Raji (cell line): ENCODE results near the gene MYH9.

Source experiments
- POLR2A ChIP-seq: IDR thresholded peaks from 2 replicates; pipeline ENCODE4 v1.6.1; 2011; ENCODE audit warnings: low read depth, low read length, control low read depth; ENCODE audit not compliant: insufficient read depth

MYH9 gene

GRCh38 chr22:36326178-36327161 lies 61.3 kb downstream of the MYH9 start:
- TF ChIP-seq POLR2A = no peak

GRCh38 chr22:36325154-36326031 lies 62.4 kb downstream of the MYH9 start:
- TF ChIP-seq POLR2A = no peak

GRCh38 chr22:36324414-36324813 lies 63.4 kb downstream of the MYH9 start:
- no peak for TF ChIP-seq POLR2A

DNA sequence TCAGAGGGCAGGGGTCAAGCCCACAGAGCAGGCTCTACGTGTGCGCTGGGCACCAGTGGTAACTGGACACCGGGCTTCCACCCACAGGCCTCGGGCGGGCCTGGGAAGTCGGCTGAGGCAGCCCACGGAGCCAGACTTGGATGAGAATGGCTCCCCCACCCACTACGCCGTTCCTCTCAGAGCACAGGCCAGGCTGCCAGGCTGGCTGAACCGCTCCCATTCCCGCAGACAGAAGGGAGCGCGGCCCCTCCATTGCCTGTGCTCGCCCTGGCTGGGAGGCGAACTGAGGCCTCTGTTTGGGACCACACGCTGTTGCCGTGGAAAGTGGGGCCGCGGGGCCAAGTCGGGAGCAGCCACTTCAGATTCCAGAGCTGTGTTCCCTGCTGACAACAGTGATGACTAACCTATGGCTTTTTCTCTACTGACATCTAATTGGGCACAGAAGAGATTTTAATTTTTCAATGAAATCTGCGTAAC lies 63.9 kb downstream of the MYH9 start:
- no peak for TF ChIP-seq POLR2A

- TF ChIP-seq POLR2A = no peak
These were observed 64.4 kb downstream of the MYH9 start for GRCh38 chr22:36323182-36323854.

GRCh38 chr22:36322602-36322915 lies 65.2 kb downstream of the MYH9 start:
- TF ChIP-seq POLR2A = no peak

GRCh38 chr22:36321797-36322601 lies 65.8 kb downstream of the MYH9 start:
- no peak for TF ChIP-seq POLR2A

DNA sequence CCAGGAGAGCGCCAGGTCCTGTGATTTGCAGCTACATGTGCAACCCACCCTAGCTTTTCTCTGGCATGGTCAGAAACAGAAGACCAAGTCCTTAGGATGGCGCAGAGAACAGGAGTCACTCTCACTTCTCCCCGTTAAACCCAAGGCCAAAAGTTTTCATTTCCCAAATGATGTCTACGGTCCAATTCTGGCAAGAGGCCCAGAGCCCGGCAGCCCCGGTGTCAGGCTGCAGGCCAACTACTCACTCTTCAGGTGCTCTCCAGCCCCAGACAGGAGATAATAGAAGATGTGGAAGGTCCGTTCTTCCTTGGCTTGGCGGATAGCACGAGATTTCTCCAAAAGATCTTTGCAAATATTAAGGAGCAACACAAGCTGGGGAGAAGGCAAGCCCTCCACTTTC lies 67.2 kb downstream of the MYH9 start:
- no peak for TF ChIP-seq POLR2A

DNA sequence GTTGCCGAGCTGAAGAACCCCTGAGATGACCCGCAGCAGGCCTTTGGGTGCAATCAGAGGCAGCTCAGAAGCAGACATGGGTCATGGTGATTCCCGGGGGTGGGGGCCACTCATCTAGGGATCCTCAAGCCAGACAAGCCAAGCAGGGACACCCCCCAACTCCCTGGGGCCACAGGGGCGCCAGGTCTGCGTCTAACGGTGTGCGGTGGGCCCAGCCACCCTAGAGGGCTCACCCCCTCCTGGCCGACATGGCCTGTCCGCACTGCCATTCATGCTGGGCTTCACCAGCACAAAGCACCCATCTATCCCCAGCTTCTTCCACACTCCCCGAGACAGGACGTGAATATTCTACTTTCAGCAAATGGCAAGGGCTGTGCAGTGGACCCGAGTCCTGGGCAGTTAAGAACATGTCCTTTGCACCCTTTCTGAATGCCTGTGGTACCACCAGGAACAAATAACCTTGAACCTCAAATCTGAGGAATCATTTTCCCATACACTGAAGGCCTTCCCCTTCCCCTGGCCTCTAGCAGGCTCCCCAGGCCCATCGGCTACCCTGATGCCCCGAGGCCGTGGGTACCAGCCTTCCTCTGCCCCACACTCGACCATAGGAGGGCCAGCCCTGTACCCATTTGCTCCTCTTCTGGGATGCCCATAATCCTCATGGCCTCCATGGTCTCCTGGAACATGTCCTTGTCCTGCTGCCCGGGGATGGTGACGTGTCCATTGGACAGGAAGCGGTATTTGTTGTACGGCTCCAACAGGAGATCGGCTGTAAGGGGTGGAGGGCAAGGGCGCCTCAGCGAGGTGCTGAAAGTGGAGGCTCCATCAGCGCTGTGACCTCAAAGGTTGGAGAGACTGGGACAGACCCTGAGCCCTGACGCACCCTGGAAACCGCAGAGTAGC lies 67.9 kb downstream of the MYH9 start:
- TF ChIP-seq POLR2A = no peak

DNA sequence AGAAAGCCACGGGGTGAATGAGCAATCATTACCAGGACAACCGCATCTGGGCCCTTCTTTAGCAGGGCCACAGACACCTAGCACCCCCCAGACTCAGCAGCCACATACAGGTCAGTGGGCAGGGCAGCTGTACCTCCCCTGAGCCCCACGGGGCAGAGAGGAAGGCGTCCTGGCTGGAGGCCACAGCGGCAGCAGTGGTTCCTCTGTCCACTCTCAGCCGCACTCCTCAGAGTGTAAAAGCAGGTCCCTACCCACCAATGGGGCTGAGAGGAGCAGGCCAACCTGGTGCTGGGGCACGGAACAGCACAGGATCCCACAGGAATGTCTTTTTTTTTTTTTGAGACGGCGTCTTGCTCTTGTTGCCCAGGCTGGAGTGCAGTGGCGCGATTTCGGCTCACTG lies 69.3 kb downstream of the MYH9 start:
- TF ChIP-seq POLR2A = no peak

DNA sequence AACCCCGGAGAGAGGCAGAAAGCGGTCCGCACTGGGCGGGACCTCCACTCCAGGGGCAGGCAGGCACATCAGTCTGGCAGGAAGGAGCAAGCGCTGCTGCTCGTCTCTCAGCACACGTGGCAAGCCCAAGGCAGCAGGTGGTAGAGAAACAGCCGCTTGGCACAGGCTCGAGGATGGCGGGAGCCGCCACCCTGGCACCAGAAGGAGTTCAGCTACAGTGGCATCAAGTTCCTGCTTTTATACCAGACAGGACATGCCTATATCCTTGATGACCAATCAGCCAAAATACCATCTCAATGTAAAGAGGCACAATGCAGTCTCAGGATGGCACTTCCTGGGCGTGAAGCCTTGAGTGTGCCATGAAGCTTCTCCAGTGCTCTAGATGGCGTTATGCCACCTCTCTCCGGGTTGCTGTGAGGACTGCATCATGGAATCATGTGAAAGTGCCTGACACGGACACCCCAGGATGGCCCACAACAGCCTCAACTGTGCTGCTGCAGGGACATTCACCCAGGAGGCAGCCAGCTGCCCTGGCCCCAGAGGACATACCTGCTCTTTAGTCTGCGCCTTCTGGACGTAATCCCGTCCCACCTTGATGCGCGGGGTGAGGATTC lies 70.0 kb downstream of the MYH9 start:
- no peak for TF ChIP-seq POLR2A

DNA sequence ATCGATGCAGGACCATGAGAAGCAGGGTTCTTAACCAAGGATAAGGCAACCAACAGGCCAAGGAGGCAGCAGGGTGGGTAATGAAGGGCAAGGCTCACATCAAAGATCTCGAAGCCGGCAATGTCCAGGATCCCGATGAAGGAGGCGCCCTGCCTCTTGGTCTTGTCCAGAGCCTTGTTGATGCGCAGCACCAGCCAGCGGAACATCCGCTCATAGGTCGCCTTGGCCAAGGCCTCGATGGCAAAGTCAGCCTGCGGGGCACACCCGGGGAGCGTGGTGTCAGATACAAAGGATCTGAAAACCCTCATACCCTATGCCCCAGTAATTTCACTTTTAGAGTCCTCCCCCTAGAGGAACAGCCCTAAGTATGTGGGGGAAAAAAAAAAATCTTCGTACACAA lies 71.3 kb downstream of the MYH9 start:
- no peak for TF ChIP-seq POLR2A

GRCh38 chr22:36315325-36315724 lies 72.4 kb downstream of the MYH9 start:
- TF ChIP-seq POLR2A = no peak
